Stomach smooth muscle (tissue), 2 donors: Measurements from ENCODE around the gene FMR1NB.

Source experiments
- H3K27ac ChIP-seq: one replicate; pipeline ENCODE4 v1.7.0; 2013; ENCODE audit warnings: mild to moderate bottlenecking, low read length, inconsistent platforms
- H3K27me3 ChIP-seq, 2 donors: one replicate each; pipeline ENCODE4 v1.7.0; 2013; ENCODE audit warnings: low read length in 2 of 2; ENCODE audit not compliant: insufficient read depth in 2 of 2, control insufficient read depth in 1 of 2
- H3K36me3 ChIP-seq, 2 donors: one replicate each; pipeline ENCODE4 v1.7.0; 2013; ENCODE audit warnings: low read length in 2 of 2; ENCODE audit not compliant: control insufficient read depth in 2 of 2, insufficient read depth in 2 of 2
- H3K4me1 ChIP-seq: one replicate; pipeline ENCODE4 v1.7.0; 2013; ENCODE audit warnings: low read length; ENCODE audit not compliant: control insufficient read depth, insufficient read depth
- H3K4me3 ChIP-seq, 2 donors: one replicate each; pipeline ENCODE4 v1.7.0; 2013; ENCODE audit warnings: low read length in 2 of 2
- H3K9ac ChIP-seq, 2 donors: one replicate each; pipeline ENCODE4 v1.7.0; 2013; ENCODE audit warnings: low read length in 2 of 2, mild to moderate bottlenecking in 1 of 2
- H3K9me3 ChIP-seq, 2 donors: one replicate each; pipeline ENCODE4 v1.7.0; 2013; ENCODE audit warnings: low read length in 2 of 2; ENCODE audit not compliant: control insufficient read depth in 2 of 2
- donor health status: healthy.
- donor health status: Pancreatic carcinoma.

Gene FMR1NB, protein sequence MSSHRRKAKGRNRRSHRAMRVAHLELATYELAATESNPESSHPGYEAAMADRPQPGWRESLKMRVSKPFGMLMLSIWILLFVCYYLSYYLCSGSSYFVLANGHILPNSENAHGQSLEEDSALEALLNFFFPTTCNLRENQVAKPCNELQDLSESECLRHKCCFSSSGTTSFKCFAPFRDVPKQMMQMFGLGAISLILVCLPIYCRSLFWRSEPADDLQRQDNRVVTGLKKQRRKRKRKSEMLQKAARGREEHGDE

DNA sequence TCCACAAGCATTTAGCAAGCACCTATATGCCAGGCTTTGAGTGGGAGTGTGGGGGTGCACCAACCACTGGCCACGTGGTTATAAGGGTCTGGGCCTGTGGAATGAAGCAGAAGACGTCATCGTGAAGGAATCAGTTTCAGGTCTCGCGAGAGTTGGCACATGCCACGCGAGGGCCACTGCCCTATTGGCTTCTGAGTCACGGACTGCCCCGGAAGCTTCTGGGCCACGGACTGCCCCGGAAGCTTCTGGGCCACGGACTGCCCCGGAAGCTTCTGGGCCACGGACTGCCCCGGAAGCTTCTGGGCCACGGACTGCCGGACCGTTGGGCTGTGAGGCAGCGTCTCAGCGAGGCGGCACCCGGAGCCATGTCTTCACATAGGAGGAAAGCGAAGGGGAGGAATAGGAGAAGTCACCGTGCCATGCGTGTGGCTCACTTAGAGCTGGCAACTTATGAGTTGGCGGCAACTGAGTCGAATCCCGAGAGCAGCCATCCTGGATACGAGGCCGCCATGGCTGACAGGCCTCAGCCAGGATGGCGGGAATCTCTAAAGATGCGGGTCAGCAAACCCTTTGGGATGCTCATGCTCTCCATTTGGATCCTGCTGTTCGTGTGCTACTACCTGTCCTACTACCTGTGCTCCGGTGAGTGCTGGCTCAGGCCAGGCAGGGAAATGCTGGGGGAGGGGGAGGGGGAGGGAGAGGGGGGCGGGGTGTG, at the start of gene FMR1NB:
TSS of gene FMR1NB (plus strand) at position 300 of the 715 bp plus-strand sequence. CDS start at position 366, 66 bp downstream.
- Histone ChIP-seq H3K4me3 (no peak within 1 kb of the TSS), H3K27me3 (no peaks in the 10 kb centered on the region), H3K9ac (no peak within 1 kb of the TSS), H3K36me3 (no peaks in the 10 kb centered on the region), H3K9me3 (no peaks in the 10 kb centered on the region), H3K27ac (no peak within 1 kb of the TSS), H3K4me1 (no peaks in the 10 kb centered on the region)

DNA sequence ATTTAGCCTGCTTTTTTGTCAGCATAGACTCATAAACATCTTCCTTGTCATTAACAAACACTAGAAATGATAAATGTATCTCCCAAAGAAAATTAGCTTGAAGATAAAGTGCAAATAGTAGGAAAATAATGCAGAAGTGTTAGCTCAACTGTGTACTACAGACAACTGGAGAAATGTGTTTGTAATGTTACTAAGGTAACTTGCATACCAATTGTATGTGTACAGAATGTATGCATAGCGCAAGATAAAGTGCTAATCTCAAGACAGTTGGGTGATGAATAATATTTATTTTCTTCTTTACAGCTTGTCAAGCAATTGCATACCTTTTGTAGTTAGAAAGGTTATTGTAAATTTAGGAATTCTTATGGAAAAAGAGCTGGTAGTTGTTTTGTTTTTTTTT, 47.3 kb upstream of the FMR1NB start:
- H3K4me1 ChIP-seq = no peaks in the 10 kb centered on the region
- no peak overlapping the region for H3K4me3 ChIP-seq
- H3K27ac ChIP-seq = no peak overlapping the region
- H3K9me3 ChIP-seq = no peaks in the 10 kb centered on the region
- H3K27me3 ChIP-seq = no peaks in the 10 kb centered on the region
- peaks cover 3 to 4% of the 10 kb centered on the region in 2 donors for H3K36me3 ChIP-seq
- H3K9ac ChIP-seq = no peak overlapping the region

DNA sequence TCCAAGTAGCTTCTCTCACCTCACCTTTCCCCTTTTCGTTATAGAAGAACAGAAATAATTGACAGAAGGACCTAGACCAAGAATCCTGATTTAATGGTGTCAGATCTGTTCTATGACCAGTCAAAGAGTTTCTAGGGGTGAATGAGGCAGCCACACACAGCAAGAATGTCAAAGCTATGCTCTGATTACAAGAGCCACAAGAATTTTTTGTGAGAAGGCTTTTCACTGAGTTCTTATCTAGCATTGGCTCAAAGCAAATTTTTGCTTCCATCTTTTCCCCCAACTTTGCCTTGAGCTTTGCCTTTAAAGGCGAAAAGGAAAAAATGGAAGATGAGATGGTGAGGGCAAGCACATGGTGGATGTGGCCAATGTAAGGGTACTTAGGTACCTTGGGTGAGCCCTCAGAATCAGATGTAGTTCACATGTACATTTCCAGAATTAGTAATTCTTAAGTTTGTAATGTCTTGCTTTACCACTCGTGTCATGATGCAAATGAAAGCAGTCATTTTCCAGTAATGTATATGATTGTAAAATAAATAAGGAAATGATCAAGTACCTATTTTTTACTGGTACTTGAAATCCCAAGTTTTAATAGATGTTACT, 45.9 kb upstream of the FMR1NB start:
- Histone ChIP-seq H3K36me3 (peaks cover 3 to 4% of the 10 kb centered on the region in 2 donors), H3K9me3 (no peaks in the 10 kb centered on the region), H3K27me3 (no peaks in the 10 kb centered on the region), H3K4me1 (no peaks in the 10 kb centered on the region), H3K4me3 (no peak overlapping the region), H3K9ac (no peak overlapping the region), H3K27ac (no peak overlapping the region)

DNA sequence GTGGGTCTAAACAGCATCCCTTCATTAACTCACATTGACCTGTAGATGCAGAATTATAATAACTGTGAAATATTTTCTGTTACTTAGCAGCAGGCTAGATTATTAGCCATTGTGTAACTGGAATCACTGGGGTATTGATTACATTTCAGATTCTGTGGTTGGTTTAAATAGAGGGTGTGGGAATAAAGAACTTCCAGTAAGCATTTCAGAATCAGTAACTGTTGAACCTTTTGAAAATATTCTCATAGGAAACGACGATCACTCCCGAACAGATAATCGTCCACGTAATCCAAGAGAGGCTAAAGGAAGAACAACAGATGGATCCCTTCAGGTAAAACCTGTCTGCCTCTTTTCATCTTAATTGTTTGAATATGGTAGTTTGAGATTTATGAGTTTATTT, 35.9 kb upstream of the FMR1NB start:
- Histone ChIP-seq H3K27me3 (no peaks in the 10 kb centered on the region), H3K9me3 (no peaks in the 10 kb centered on the region), H3K36me3 (peaks cover 3 to 11% of the 10 kb centered on the region in 2 donors), H3K9ac (no peak overlapping the region), H3K4me3 (no peak overlapping the region), H3K27ac (no peak overlapping the region), H3K4me1 (no peaks in the 10 kb centered on the region)

- Histone ChIP-seq H3K27ac (no peak overlapping the region), H3K36me3 (peaks cover 3 to 8% of the 10 kb centered on the region in 2 donors), H3K27me3 (no peaks in the 10 kb centered on the region), H3K9ac (no peak overlapping the region), H3K4me1 (no peaks in the 10 kb centered on the region), H3K4me3 (no peak overlapping the region), H3K9me3 (no peaks in the 10 kb centered on the region)
Observed at GRCh38 chrX:147948531-147948930, 32.6 kb upstream of the FMR1NB start.

GRCh38 chrX:147950352-147950751, 30.8 kb upstream of the FMR1NB start:
- Histone ChIP-seq H3K27ac (no peak overlapping the region), H3K9ac (no peak overlapping the region), H3K27me3 (no peaks in the 10 kb centered on the region), H3K9me3 (no peaks in the 10 kb centered on the region), H3K4me1 (no peaks in the 10 kb centered on the region), H3K4me3 (no peak overlapping the region), H3K36me3 (peaks cover 0 to 7% of the 10 kb centered on the region in 2 donors)

- Histone ChIP-seq H3K36me3 (no peaks in the 10 kb centered on the region), H3K27me3 (peaks cover 0 to 2% of the 10 kb centered on the region in 2 donors), H3K9me3 (no peaks in the 10 kb centered on the region), H3K27ac (no peak overlapping the region), H3K4me3 (no peak overlapping the region), H3K4me1 (no peaks in the 10 kb centered on the region), H3K9ac (no peak overlapping the region)
Observed at GRCh38 chrX:147953976-147954375, 27.2 kb upstream of the FMR1NB start.

GRCh38 chrX:147957291-147957690, 23.8 kb upstream of the FMR1NB start:
- no peaks in the 10 kb centered on the region for H3K4me1 ChIP-seq
- no peak overlapping the region for H3K4me3 ChIP-seq

GRCh38 chrX:147958291-147958690, 22.8 kb upstream of the FMR1NB start:
- Histone ChIP-seq H3K9me3 (no peaks in the 10 kb centered on the region), H3K36me3 (no peaks in the 10 kb centered on the region), H3K9ac (no peak overlapping the region), H3K4me3 (no peak overlapping the region), H3K27ac (no peak overlapping the region), H3K4me1 (no peaks in the 10 kb centered on the region), H3K27me3 (peaks cover 0 to 2% of the 10 kb centered on the region in 2 donors)

More at GRCh38 chrX:147957291-147957690, 23.8 kb upstream of the FMR1NB start:
- peaks cover 0 to 2% of the 10 kb centered on the region in 2 donors for H3K27me3 ChIP-seq
- no peak overlapping the region for H3K9ac ChIP-seq
- no peaks in the 10 kb centered on the region for H3K9me3 ChIP-seq
- H3K36me3 ChIP-seq = no peaks in the 10 kb centered on the region
- H3K27ac ChIP-seq = no peak overlapping the region

- no peaks in the 10 kb centered on the region for H3K36me3 ChIP-seq
- peaks cover 0 to 2% of the 10 kb centered on the region in 2 donors for H3K27me3 ChIP-seq
- H3K9me3 ChIP-seq = no peaks in the 10 kb centered on the region
- no peak overlapping the region for H3K4me3 ChIP-seq
- H3K27ac ChIP-seq = no peak overlapping the region
- no peaks in the 10 kb centered on the region for H3K4me1 ChIP-seq
- H3K9ac ChIP-seq = no peak overlapping the region
Observed at GRCh38 chrX:147960722-147961121, 20.4 kb upstream of the FMR1NB start.
